A673 (cell line): Measurements from ENCODE around the gene GPT2. TPM values are rescaled to one million over a fixed set of nuclear protein-coding genes. Genes with fewer than 3 reads are reported as not detected.

ENCODE experiments used
- BruUV-seq: library from RNA; stranded (reverse); fragments of 400-500 nt; replicated peaks from 2 replicates; lab custom pipeline; 2021; lab: Mats Ljungman, UMichigan
- CTCF ChIA-PET: fragments of 300-600 bp; sonication (Branson Sonifier 250); formaldehyde crosslinking; loops from one replicate; lab custom pipeline; 2022; ENCODE audit warnings: antibody characterized with exemption; lab: Charles Lee
- POLR2A ChIA-PET: fragments of 300-600 bp; sonication (Branson Sonifier 250); formaldehyde crosslinking; loops from one replicate; lab custom pipeline; 2022; ENCODE audit warnings: antibody characterized with exemption; ENCODE audit not compliant: low non-redundant PET; lab: Charles Lee
- DNase-seq: peaks from one replicate; pipeline ENCODE4 v3.0.0-alpha.2; 2015; ENCODE audit warnings: low spot score
- H3K27ac ChIP-seq: fragments of 200-600 bp; sonication (generic); 2 replicates; pipeline ENCODE4 v1.5.1; 2016; ENCODE audit warnings: mixed run types, low read depth, mild to moderate bottlenecking, mixed read lengths, antibody characterized with exemption, low read length; ENCODE audit not compliant: poor library complexity, severe bottlenecking
- H3K27me3 ChIP-seq: fragments of 200-600 bp; sonication (generic); replicated peaks from 2 replicates; pipeline ENCODE4 v1.6.1; 2017; ENCODE audit warnings: mixed run types, low read depth, mild to moderate bottlenecking, mixed read lengths, antibody characterized with exemption, low read length; ENCODE audit not compliant: insufficient read depth, poor library complexity
- H3K36me3 ChIP-seq: fragments of 200-600 bp; sonication (generic); 2 replicates; pipeline ENCODE4 v1.6.1; 2016; ENCODE audit warnings: mixed run types, mild to moderate bottlenecking, mixed read lengths, antibody characterized with exemption, low read length; ENCODE audit not compliant: insufficient read depth, poor library complexity, severe bottlenecking
- H3K4me1 ChIP-seq: fragments of 200-600 bp; sonication (generic); 2 replicates; pipeline ENCODE4 v1.6.1; 2017; ENCODE audit warnings: mixed run types, mild to moderate bottlenecking, mixed read lengths, antibody characterized with exemption, low read length; ENCODE audit not compliant: insufficient read depth, poor library complexity, severe bottlenecking
- H3K4me3 ChIP-seq: fragments of 200-600 bp; sonication (generic); 2 replicates; pipeline ENCODE4 v1.5.1; 2016; ENCODE audit warnings: low read depth, mixed run types, mild to moderate bottlenecking, mixed read lengths, low read length; ENCODE audit not compliant: poor library complexity, severe bottlenecking
- H3K9me3 ChIP-seq: fragments of 200-600 bp; sonication (generic); 2 replicates; pipeline ENCODE4 v1.6.1; 2016; ENCODE audit warnings: mixed run types, low read depth, mild to moderate bottlenecking, mixed read lengths, antibody characterized with exemption, low read length; ENCODE audit not compliant: poor library complexity, severe bottlenecking
- CTCF ChIP-seq: fragments of 300-800, 200-600 bp; sonication (generic); conservative IDR thresholded peaks from 2 replicates; pipeline ENCODE4 v1.5.1; 2017; ENCODE audit warnings: low read depth, mild to moderate bottlenecking, antibody characterized with exemption, low read length, moderate library complexity, mixed read lengths
- EZH2 ChIP-seq: fragments of 200-600 bp; sonication (generic); IDR thresholded peaks from 2 replicates; pipeline ENCODE4 v1.6.1; 2017; ENCODE audit warnings: borderline replicate concordance, low read depth, mild to moderate bottlenecking, mixed read lengths, antibody characterized with exemption, low read length; ENCODE audit not compliant: poor library complexity, severe bottlenecking
- intact Hi-C: fragments of 100-400 bp; cut with micrococcal nuclease; formaldehyde crosslinking; loops from one replicate; pipeline ENCODE4 v1.10.0; 2022; ENCODE audit not compliant: unreplicated experiment
- total RNA-seq: library from RNA; stranded (reverse); gene quantifications from 2 replicates; pipeline ENCODE4 v1.2.3, GENCODE V29; 2021

Gene GPT2
- total RNA-seq, 1 experiment from 2014 or later: 38.8 TPM

GRCh38 chr16:46920402-46921068, 36.4 kb downstream of the GPT2 start:
- no peak for TF ChIP-seq CTCF
- TF ChIP-seq EZH2: no peak
- BruUV-seq: no TSS peak
- no peak overlapping the region for H3K27ac ChIP-seq
- H3K9me3 ChIP-seq: no peaks in the 10 kb centered on the region
- H3K27me3 ChIP-seq: no peaks in the 10 kb centered on the region
- H3K4me1 ChIP-seq: no peaks in the 10 kb centered on the region
- ChIA-PET POLR2A (interaction anchor here (0.5 kb wide), 1 partner anchor 9 kb away, joined by 3 read pairs; no protein-coding TSS in a partner anchor), CTCF (no interaction called here)
- no peak overlapping the region for H3K4me3 ChIP-seq
- intact Hi-C loops: no loop called here
- H3K36me3 ChIP-seq: peaks cover 36% of the 10 kb centered on the region
- no peak for DNase-seq

- Histone ChIP-seq H3K4me3 (no peak overlapping the region), H3K9me3 (no peaks in the 10 kb centered on the region), H3K27ac (no peak overlapping the region), H3K36me3 (peaks cover 32% of the 10 kb centered on the region), H3K27me3 (no peaks in the 10 kb centered on the region), H3K4me1 (no peaks in the 10 kb centered on the region)
- intact Hi-C loops: no loop called here
- TF ChIP-seq EZH2 (no peak), CTCF (no peak)
- no peak for DNase-seq
- CTCF ChIA-PET: no interaction called here
- POLR2A ChIA-PET: no interaction called here
- BruUV-seq: no TSS peak
These were observed 38.1 kb downstream of the GPT2 start for GRCh38 chr16:46922239-46922638.

- TF ChIP-seq EZH2 (no peak), CTCF (no peak)
- Histone ChIP-seq H3K27ac (no peak overlapping the region), H3K4me3 (no peak overlapping the region), H3K4me1 (no peaks in the 10 kb centered on the region), H3K27me3 (no peaks in the 10 kb centered on the region), H3K9me3 (no peaks in the 10 kb centered on the region), H3K36me3 (peaks cover 33% of the 10 kb centered on the region)
- CTCF ChIA-PET: no interaction called here
- DNase-seq: no peak
- no TSS peak for BruUV-seq
- intact Hi-C loops: no loop called here
- POLR2A ChIA-PET: no interaction called here
These were observed 39.5 kb downstream of the GPT2 start for GRCh38 chr16:46923513-46924295.
